ENCODE results near the gene VPS54.

DNA sequence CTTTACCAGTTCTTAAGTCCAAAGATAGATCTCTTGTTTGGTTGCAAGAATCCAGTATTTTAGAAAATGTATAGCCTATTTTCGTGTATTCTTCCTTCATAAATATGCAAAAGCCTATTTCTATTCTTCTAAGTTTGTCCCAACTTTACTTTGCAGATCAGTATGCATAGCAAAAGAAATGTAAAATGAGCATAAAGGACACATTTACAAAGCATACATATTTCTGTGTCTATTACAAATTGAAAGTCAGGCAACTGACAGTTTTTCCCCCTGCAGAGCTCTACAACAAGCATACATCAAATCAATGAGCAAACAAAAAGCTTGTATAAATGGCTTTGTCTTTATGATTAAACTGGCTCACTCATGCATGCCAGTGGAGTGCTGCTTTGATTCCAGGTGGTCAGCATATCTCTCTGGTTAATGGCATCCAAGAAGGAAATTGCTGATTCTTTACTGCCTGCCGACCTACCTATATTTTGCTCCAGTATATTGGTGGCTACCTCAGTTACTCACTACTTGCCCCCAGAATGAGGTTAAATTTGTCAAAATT is 10.0 kb upstream of the VPS54 start:
- TF ChIP-seq, protein P1, sequence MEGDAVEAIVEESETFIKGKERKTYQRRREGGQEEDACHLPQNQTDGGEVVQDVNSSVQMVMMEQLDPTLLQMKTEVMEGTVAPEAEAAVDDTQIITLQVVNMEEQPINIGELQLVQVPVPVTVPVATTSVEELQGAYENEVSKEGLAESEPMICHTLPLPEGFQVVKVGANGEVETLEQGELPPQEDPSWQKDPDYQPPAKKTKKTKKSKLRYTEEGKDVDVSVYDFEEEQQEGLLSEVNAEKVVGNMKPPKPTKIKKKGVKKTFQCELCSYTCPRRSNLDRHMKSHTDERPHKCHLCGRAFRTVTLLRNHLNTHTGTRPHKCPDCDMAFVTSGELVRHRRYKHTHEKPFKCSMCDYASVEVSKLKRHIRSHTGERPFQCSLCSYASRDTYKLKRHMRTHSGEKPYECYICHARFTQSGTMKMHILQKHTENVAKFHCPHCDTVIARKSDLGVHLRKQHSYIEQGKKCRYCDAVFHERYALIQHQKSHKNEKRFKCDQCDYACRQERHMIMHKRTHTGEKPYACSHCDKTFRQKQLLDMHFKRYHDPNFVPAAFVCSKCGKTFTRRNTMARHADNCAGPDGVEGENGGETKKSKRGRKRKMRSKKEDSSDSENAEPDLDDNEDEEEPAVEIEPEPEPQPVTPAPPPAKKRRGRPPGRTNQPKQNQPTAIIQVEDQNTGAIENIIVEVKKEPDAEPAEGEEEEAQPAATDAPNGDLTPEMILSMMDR (conservative IDR thresholded peaks at IDR 0.05), result no peak
- TF ChIP-seq EZH2 (IDR thresholded peaks at IDR 0.05; ENCODE audit: low read depth), result no peak

Measured in PC-9 (cell line).